ENCODE measurements around the gene SSR2.

The SSR2 gene

GRCh38 chr1:155971910-155972809 lies 48.6 kb downstream of the SSR2 start:
- no peak overlapping the region for H3K4me3 ChIP-seq (ENCODE audit: low read length)
- no peak for TF ChIP-seq CTCF (conservative IDR thresholded peaks at IDR 0.05; ENCODE audit: low read depth, low read length)
- DNase-seq (ENCODE audit: low read depth), result no peak

DNA sequence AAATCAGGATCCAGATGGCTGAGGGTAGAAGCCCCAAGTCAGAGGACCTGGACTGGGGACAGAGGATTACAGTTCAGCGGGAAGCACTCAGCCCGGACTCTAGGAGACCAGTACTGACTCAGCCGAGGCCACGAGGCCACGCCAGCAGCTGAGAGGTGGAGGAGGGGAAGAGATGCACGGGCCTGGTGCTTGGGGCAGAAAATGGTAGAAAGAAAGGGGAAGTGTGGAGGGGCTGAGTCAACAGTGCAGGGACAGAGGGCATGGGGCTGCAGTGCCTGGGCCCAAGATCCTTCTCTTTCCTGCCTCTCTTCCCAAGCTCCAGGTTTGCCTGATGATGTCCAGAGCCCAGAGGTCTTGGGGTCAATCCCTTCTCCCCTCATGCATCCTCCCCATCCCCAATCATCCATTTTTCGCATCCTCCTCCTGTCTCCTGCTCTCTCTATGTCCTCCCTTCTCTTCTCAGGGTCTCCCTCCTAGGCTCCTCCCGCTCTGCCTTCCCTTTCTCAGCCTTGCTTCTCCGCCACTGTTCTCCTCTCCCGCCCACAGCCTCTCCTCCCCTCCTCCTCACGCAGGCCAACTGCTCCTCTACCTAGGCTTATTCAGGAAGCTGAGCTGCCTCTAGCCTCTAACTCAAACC lies 50.1 kb downstream of the SSR2 start:
- TF ChIP-seq CTCF (conservative IDR thresholded peaks at IDR 0.05; ENCODE audit: low read depth, low read length), result no peak
- DNase-seq (ENCODE audit: low read depth), result peak; percentile 66
- no peak overlapping the region for H3K4me3 ChIP-seq (ENCODE audit: low read length)

DNA sequence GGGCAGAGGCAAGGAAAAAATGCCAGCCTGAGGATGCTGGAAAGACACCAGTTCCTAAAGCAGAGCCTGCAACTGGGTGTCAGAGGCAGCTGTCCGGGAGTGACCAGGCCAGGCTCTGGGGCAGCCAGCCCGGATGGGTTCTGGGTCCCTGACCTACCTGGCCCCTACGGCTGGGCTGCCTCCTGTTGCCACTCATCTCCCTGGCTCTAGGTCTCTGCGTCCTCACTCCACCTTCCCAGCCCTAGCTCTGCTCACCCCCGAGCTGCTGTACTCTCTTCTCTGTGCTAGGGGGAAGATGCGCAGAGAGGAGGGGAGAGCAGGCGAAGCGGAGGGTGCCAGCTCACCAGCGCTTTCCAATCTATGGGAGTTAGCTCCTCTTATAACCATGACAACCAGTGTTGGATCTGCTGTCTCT lies 51.4 kb downstream of the SSR2 start:
- DNase-seq (ENCODE audit: low read depth), result no peak
- no peak overlapping the region for H3K4me3 ChIP-seq (ENCODE audit: low read length)
- TF ChIP-seq CTCF (conservative IDR thresholded peaks at IDR 0.05; ENCODE audit: low read depth, low read length), result no peak

GRCh38 chr1:155968670-155969069 lies 52.1 kb downstream of the SSR2 start:
- no peak overlapping the region for H3K4me3 ChIP-seq (ENCODE audit: low read length)
- TF ChIP-seq CTCF (conservative IDR thresholded peaks at IDR 0.05; ENCODE audit: low read depth, low read length), result no peak
- no peak for DNase-seq (ENCODE audit: low read depth)

GRCh38 chr1:155968051-155968400 lies 52.7 kb downstream of the SSR2 start:
- TF ChIP-seq CTCF (conservative IDR thresholded peaks at IDR 0.05; ENCODE audit: low read depth, low read length), result no peak
- DNase-seq (ENCODE audit: low read depth), result no peak
- no peak overlapping the region for H3K4me3 ChIP-seq (ENCODE audit: low read length)

GRCh38 chr1:155967341-155968050 lies 53.3 kb downstream of the SSR2 start:
- DNase-seq (ENCODE audit: low read depth), result no peak
- TF ChIP-seq CTCF (conservative IDR thresholded peaks at IDR 0.05; ENCODE audit: low read depth, low read length), result no peak
- no peak overlapping the region for H3K4me3 ChIP-seq (ENCODE audit: low read length)
